H1 (cell line): ENCODE data around the gene KDM2A. TPM values are rescaled to one million over a fixed set of nuclear protein-coding genes. Genes with fewer than 3 reads are reported as not detected.

Experiments used
- CTCF ChIA-PET: fragments of 300-600 bp; sonication (Branson Sonifier 250); formaldehyde crosslinking; loops from one replicate; lab custom pipeline; 2021; ENCODE audit not compliant: partially characterized antibody; lab: Charles Lee
- POLR2A ChIA-PET: fragments of 300-600 bp; sonication (Branson Sonifier 250); formaldehyde crosslinking; loops from one replicate; lab custom pipeline; 2021; ENCODE audit warnings: inconsistent platforms; ENCODE audit not compliant: partially characterized antibody; lab: Charles Lee
- DNase-seq, 2 experiments: peaks; one replicate each; pipeline versions ENCODE4 v3.0.0 to v3.0.0-alpha.2; 2010 to 2022; ENCODE audit warnings: low spot score in 2 of 2, low read depth in 1 of 2, mixed read lengths in 1 of 2
- FAIRE-seq: peaks from 2 replicates; lab custom pipeline; 2011; peaks lifted over from hg19 to GRCh38; lab: Jason Lieb, UNC
- H2AFZ ChIP-seq: 2 replicates; pipeline ENCODE4 v1.8.1; 2012; ENCODE audit warnings: low read length, inconsistent platforms
- H2AK5ac ChIP-seq: 2 replicates; pipeline ENCODE4 v1.6.1; 2013; ENCODE audit warnings: low read depth, low read length
- H2BK120ac ChIP-seq: replicated peaks from 2 replicates; pipeline ENCODE3; 2013; ENCODE audit warnings: low read depth, low read length, inconsistent platforms
- H2BK12ac ChIP-seq: 2 replicates; pipeline ENCODE4 v1.6.1; 2013; ENCODE audit warnings: low read depth, low read length
- H2BK15ac ChIP-seq: 2 replicates; pipeline ENCODE4 v1.6.1; 2013; ENCODE audit warnings: low read length
- H2BK20ac ChIP-seq: 2 replicates; pipeline ENCODE4 v1.6.1; 2013; ENCODE audit warnings: low read length
- H2BK5ac ChIP-seq: 2 replicates; pipeline ENCODE4 v1.6.1; 2013; ENCODE audit warnings: low read depth, low read length
- H3K14ac ChIP-seq: 2 replicates; pipeline ENCODE4 v1.6.1; 2013; ENCODE audit warnings: inconsistent platforms; ENCODE audit not compliant: insufficient read length
- H3K18ac ChIP-seq: 2 replicates; pipeline ENCODE4 v1.6.1; 2013; ENCODE audit warnings: low read length; ENCODE audit errors: extremely low read depth
- H3K23ac ChIP-seq: 2 replicates; pipeline ENCODE4 v1.6.1; 2013; ENCODE audit warnings: inconsistent platforms; ENCODE audit not compliant: insufficient read length
- H3K23me2 ChIP-seq: 2 replicates; pipeline ENCODE4 v1.6.1; 2013; ENCODE audit warnings: low read depth, low read length
- H3K27ac ChIP-seq: 2 replicates; pipeline ENCODE4 v1.6.1; 2011; ENCODE audit warnings: low read depth, low read length, inconsistent platforms
- H3K27me3 ChIP-seq, 4 experiments: replicated peaks in 1 of 4; 1 replicate in 1 of 4; 2 replicates in 3 of 4; pipeline versions ENCODE4 v1.6.1 to v1.8.1; 2011 to 2013; ENCODE audit warnings: low read length in 3 of 4, mild to moderate bottlenecking in 3 of 4, inconsistent platforms in 2 of 4, mixed read lengths in 2 of 4, moderate library complexity in 1 of 4; ENCODE audit not compliant: control insufficient read depth in 3 of 4, insufficient read depth in 3 of 4; ENCODE audit errors: extremely low read depth in 1 of 4
- H3K36me3 ChIP-seq, 4 experiments: 2 replicates each; pipeline versions ENCODE4 v1.6.1 to v1.8.1; 2011 to 2013; ENCODE audit warnings: mild to moderate bottlenecking in 4 of 4, low read length in 3 of 4, moderate library complexity in 2 of 4, control low read depth in 1 of 4, inconsistent platforms in 1 of 4; ENCODE audit not compliant: insufficient read depth in 4 of 4, control insufficient read depth in 2 of 4
- H3K4ac ChIP-seq: replicated peaks from 2 replicates; pipeline ENCODE3; 2013; ENCODE audit warnings: low read length, low read depth, mixed read lengths, inconsistent platforms; ENCODE audit not compliant: insufficient read length
- H3K4me1 ChIP-seq, 4 experiments: replicated peaks in 1 of 4; 1 replicate in 1 of 4; 2 replicates in 3 of 4; pipeline versions ENCODE4 v1.6.1 to v1.8.1; 2011 to 2013; ENCODE audit warnings: low read length in 3 of 4, inconsistent platforms in 2 of 4, mixed read lengths in 1 of 4; ENCODE audit not compliant: insufficient read depth in 4 of 4, control insufficient read depth in 3 of 4
- H3K4me2 ChIP-seq, 2 experiments: 2 replicates each; pipeline versions ENCODE4 v1.6.1 to v1.8.1; 2011 to 2013; ENCODE audit warnings: low read depth in 2 of 2, low read length in 2 of 2, control low read depth in 1 of 2, inconsistent platforms in 1 of 2, mild to moderate bottlenecking in 1 of 2; ENCODE audit not compliant: insufficient read depth in 1 of 2
- H3K4me3 ChIP-seq, 4 experiments: fragments of 200-600, 300-600 bp in 1 of 4; sonication (generic), shearing (Covaris generic), sonication (Bioruptor Twin) in 1 of 4; 2 replicates each; pipeline versions ENCODE4 v1.5.1 to v1.8.1; 2011 to 2016; ENCODE audit warnings: low read length in 4 of 4, low read depth in 3 of 4, control low read depth in 2 of 4, inconsistent platforms in 2 of 4, mild to moderate bottlenecking in 2 of 4, mixed read lengths in 1 of 4, moderate library complexity in 1 of 4; ENCODE audit not compliant: insufficient read depth in 2 of 4; ENCODE audit errors: extremely low read depth in 1 of 4
- H3K56ac ChIP-seq: replicated peaks from 2 replicates; pipeline ENCODE3; 2013; ENCODE audit warnings: low read depth, mild to moderate bottlenecking, mixed read lengths, low read length, inconsistent platforms; ENCODE audit not compliant: insufficient read length
- H3K79me1 ChIP-seq: 2 replicates; pipeline ENCODE4 v1.6.1; 2013; ENCODE audit warnings: low read depth, low read length, control low read depth
- H3K79me2 ChIP-seq, 2 experiments: 2 replicates each; pipeline versions ENCODE4 v1.6.1 to v1.8.1; 2012 to 2013; ENCODE audit warnings: low read length in 2 of 2, mild to moderate bottlenecking in 2 of 2, inconsistent platforms in 1 of 2; ENCODE audit not compliant: insufficient read depth in 2 of 2, control insufficient read depth in 1 of 2
- H3K9ac ChIP-seq, 4 experiments: replicated peaks in 1 of 4; 1 replicate in 1 of 4; 2 replicates in 3 of 4; pipeline versions ENCODE4 v1.6.1 to v1.8.1; 2011 to 2013; ENCODE audit warnings: low read depth in 3 of 4, low read length in 3 of 4, control low read depth in 2 of 4, mild to moderate bottlenecking in 2 of 4, moderate library complexity in 2 of 4, inconsistent platforms in 1 of 4; ENCODE audit errors: extremely low read depth in 1 of 4
- H3K9me3 ChIP-seq, 2 experiments: 2 replicates each; pipeline versions ENCODE4 v1.6.1 to v1.8.1; 2012 to 2013; ENCODE audit warnings: mild to moderate bottlenecking in 2 of 2, moderate library complexity in 2 of 2, control low read depth in 1 of 2, inconsistent platforms in 1 of 2, low read depth in 1 of 2, low read length in 1 of 2, mixed read lengths in 1 of 2; ENCODE audit not compliant: insufficient read depth in 2 of 2
- H4K20me1 ChIP-seq, 2 experiments: replicated peaks in 1 of 2; 2 replicates each; pipeline versions ENCODE3 to v1.8.1; 2011 to 2013; ENCODE audit warnings: inconsistent platforms in 2 of 2, low read length in 2 of 2, mild to moderate bottlenecking in 1 of 2; ENCODE audit not compliant: insufficient read depth in 2 of 2, control insufficient read depth in 1 of 2
- H4K5ac ChIP-seq: 2 replicates; pipeline ENCODE4 v1.6.1; 2013; ENCODE audit warnings: low read length, low read depth, mixed read lengths, inconsistent platforms; ENCODE audit not compliant: insufficient read length
- H4K8ac ChIP-seq: 2 replicates; pipeline ENCODE4 v1.8.0; 2013; ENCODE audit warnings: mild to moderate bottlenecking, moderate library complexity, low read length, inconsistent platforms; ENCODE audit not compliant: insufficient read depth; ENCODE audit errors: extremely low read depth
- H4K91ac ChIP-seq: replicated peaks from 2 replicates; pipeline ENCODE3; 2013; ENCODE audit warnings: low read length, mixed read lengths, inconsistent platforms; ENCODE audit not compliant: insufficient read length
- BACH1 ChIP-seq: IDR thresholded peaks from 2 replicates; pipeline ENCODE4 v1.6.1; 2012; ENCODE audit warnings: low read length, improper control_type of control experiment
- JUN ChIP-seq: IDR thresholded peaks from 2 replicates; pipeline ENCODE4 v1.6.1; 2011; ENCODE audit warnings: low read depth, mild to moderate bottlenecking, improper control_type of control experiment, low read length
- SP4 ChIP-seq: IDR thresholded peaks from 2 replicates; pipeline ENCODE4 v1.6.1; 2012; ENCODE audit warnings: low read length, inconsistent platforms
- TAF1 ChIP-seq: IDR thresholded peaks from 2 replicates; pipeline ENCODE4 v1.6.1; 2011; ENCODE audit warnings: mild to moderate bottlenecking, low read depth, low read length
- USF2 ChIP-seq: IDR thresholded peaks from 2 replicates; pipeline ENCODE4 v1.6.1; 2011; ENCODE audit warnings: low read length, improper control_type of control experiment
- WGBS, 2 experiments: shearing (Covaris generic) in 1 of 2; methylation state at CpG; one replicate each; pipeline versions ENCODE4 v1.1.6 to v1.1.7; 2013 to 2015; ENCODE audit warnings: low lambda C conversion rate in 2 of 2, mixed read lengths in 2 of 2, inconsistent platforms in 1 of 2, low coverage in 1 of 2, missing lambda C conversion rate in 1 of 2; ENCODE audit not compliant: insufficient replicate concordance in 2 of 2, insufficient coverage in 1 of 2, insufficient read length in 1 of 2; ENCODE audit errors: extremely low coverage in 1 of 2, missing lambda C conversion rate in 1 of 2; 5-methylcytosine and 5-hydroxymethylcytosine counted together
- polyA plus RNA-seq, 7 experiments: library from polyadenylated mRNA; depleted of rRNA in 3 of 7; stranded (reverse) in 5 of 7; unstranded in 2 of 7; fragments of >200 nt in 5 of 7; fragments of 200-250 nt in 2 of 7; gene quantifications; 1 replicate in 5 of 7; 2 replicates in 1 of 7; 4 replicates in 1 of 7; pipeline versions ENCODE4 v1.2.1 to v1.2.3, GENCODE V29; 2011 to 2013; ENCODE audit warnings: missing spikeins in 2 of 7, mixed read lengths in 2 of 7
- total RNA-seq: library from RNA; stranded (reverse); fragmentation: NEBNext Ultra II Directional; extraction: Animal tissue kit (Norgen Biotek cat#: 25700); gene quantifications from 2 replicates; pipeline ENCODE4 v1.2.1, GENCODE V29; 2021

The KDM2A gene
- total and polyA plus RNA-seq, 2 of the 8 experiments (the other 6 are each of a cell fraction or from before 2014, with no cell fraction given): 55.4 to 66.2 TPM

GRCh38 chr11:67204822-67205221 lies 85.8 kb downstream of the KDM2A start:
- Histone ChIP-seq H2BK12ac (no peak overlapping the region), H3K18ac (no peak overlapping the region), H3K79me2 (no peaks in the 10 kb centered on the region), H3K23me2 (no peaks in the 10 kb centered on the region), H3K14ac (no peak overlapping the region), H3K36me3 (peaks cover 6 to 19% (median 9%) of the 10 kb centered on the region in 4 experiments), H3K4me1 (no peaks in the 10 kb centered on the region), H4K20me1 (peaks cover 0 to 1% of the 10 kb centered on the region in 2 experiments), H2AFZ (no peak overlapping the region), H3K79me1 (no peaks in the 10 kb centered on the region), H2BK120ac (no peak overlapping the region), H2BK20ac (no peak overlapping the region), H4K91ac (no peak overlapping the region), H3K23ac (no peak overlapping the region), H3K4me3 (no peak overlapping the region), H3K4me2 (no peak overlapping the region), H3K27ac (no peak overlapping the region), H3K9me3 (no peaks in the 10 kb centered on the region), H3K9ac (no peak overlapping the region), H3K4ac (no peak overlapping the region), H4K5ac (no peak overlapping the region), H2AK5ac (no peak overlapping the region), H4K8ac (no peak overlapping the region), H3K56ac (no peak overlapping the region), H3K27me3 (no peaks in the 10 kb centered on the region), H2BK5ac (no peak overlapping the region), H2BK15ac (no peak overlapping the region)
- TF ChIP-seq TAF1 (no peak), JUN (no peak), USF2 (no peak), BACH1 (no peak), SP4 (no peak)
- DNase-seq (no peak), FAIRE-seq (no peak)
- 88% methylated on average over 3 of the region's 3 CpGs; no CpG with 5 or more reads in 1 of the 2 experiments for WGBS, 2 experiments
- ChIA-PET CTCF (interaction anchor here (0.9 to 2.6 kb wide), 4 partner anchors 10 to 110 kb away, joined by 3 to 8 read pairs (median 4); no protein-coding TSS in a partner anchor), POLR2A (interaction anchor here (1.4 to 1.7 kb wide), 2 partner anchors 8 to 88 kb away, joined by 3 to 5 read pairs; no protein-coding TSS in a partner anchor)
